T-helper 1 cell treated with Interleukin-12 subunit alpha and Interleukin-12 subunit beta and Interleukin-4 antibody, amounts not matched to agents 30 ng/mL and 1 ng/mL, for 36 hours (primary cell): Measurements from ENCODE around the gene TFAP2D. TPM values are rescaled to one million over a fixed set of nuclear protein-coding genes. Genes with fewer than 3 reads are reported as not detected.

Experiments
- intact Hi-C: fragments of 100-400 bp; cut with micrococcal nuclease; formaldehyde crosslinking; loops from one replicate; pipeline ENCODE4 v1.15.1; 2024
- total RNA-seq: library from RNA; stranded (reverse); gene quantifications from 2 replicates; pipeline ENCODE4 v1.2.3, GENCODE V29; 2022

The TFAP2D gene
- total RNA-seq, 1 donor from 2014 or later: not detected

DNA sequence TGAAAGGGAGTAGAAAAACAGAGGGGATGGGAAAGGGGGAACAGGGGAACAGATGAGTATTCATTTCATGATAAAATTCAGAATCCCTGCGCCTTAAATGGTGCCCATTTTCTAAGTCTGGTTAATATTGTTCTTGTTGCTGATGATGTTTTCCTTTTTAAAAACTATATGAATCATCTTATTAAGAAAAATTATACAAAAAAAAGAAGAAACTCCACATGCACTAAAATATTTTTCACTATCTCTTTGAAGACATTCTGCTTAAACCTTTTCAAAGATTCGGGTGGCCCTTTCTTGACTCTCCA lies 104.3 kb downstream of the TFAP2D start:
- intact Hi-C loops: loop anchor here (10.0 kb wide), 2 partner anchors 1037 to 1447 kb away; no protein-coding TSS in a partner anchor

- intact Hi-C loops: loop anchor here (10.0 kb wide), 2 partner anchors 1037 to 1447 kb away; no protein-coding TSS in a partner anchor
Measured at GRCh38 chr6:50818020-50818419, 104.7 kb downstream of the TFAP2D start.

- intact Hi-C loops: loop anchor here (10.0 kb wide), 2 partner anchors 1036 to 1446 kb away; no protein-coding TSS in a partner anchor
Measured at GRCh38 chr6:50818673-50819072, 105.3 kb downstream of the TFAP2D start, which contains the start of gene TFAP2B. TFAP2B (plus strand) TSS chr6:50818871; CDS start chr6:50818892, 21 bp downstream.

GRCh38 chr6:50819466-50819903 lies 106.2 kb downstream of the TFAP2D start:
- intact Hi-C loops: loop anchor here (10.0 kb wide), 2 partner anchors 1035 to 1445 kb away; no protein-coding TSS in a partner anchor

- intact Hi-C loops: loop anchor here (2.0 to 10.0 kb wide), 4 partner anchors 21 to 1445 kb away; no protein-coding TSS in a partner anchor
Measured at GRCh38 chr6:50819904-50820868, 106.9 kb downstream of the TFAP2D start.

GRCh38 chr6:50820869-50821264 lies 107.5 kb downstream of the TFAP2D start:
- intact Hi-C loops: loop anchor here (2.0 kb wide), 2 partner anchors 20 to 28 kb away; no protein-coding TSS in a partner anchor

DNA sequence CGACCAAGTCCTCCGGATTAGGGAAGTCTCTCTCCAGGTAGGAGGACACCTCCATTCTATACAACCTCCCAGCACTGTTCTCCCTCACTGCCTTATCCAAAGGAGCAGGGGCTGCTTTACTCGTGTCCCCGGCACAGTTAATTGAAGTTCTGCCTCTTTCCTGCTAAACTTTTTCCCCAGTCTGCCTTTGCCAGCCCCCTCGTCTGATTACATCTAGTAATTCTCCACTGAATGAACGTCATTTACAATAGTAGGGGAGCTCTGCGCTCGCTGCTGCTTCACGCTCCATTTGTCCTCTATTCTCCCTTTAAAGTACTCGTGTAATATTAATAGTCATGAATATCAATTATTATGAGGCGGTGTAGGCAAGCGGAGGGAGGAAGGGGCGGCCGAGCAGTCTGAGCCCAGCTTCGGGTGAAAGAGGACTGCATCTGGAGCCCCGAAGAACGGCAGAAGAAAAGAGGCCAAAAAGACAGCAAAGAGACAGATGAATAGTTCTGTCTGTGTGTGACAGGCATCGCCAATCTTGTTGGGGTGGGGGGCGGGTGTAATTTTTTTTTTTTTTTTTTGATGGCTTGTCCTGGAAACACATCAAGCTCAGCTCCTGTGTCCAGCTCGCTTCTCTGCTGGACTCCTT lies 108.2 kb downstream of the TFAP2D start:
- intact Hi-C loops: loop anchor here (2.0 kb wide), 3 partner anchors 19 to 105 kb away; no protein-coding TSS in a partner anchor

DNA sequence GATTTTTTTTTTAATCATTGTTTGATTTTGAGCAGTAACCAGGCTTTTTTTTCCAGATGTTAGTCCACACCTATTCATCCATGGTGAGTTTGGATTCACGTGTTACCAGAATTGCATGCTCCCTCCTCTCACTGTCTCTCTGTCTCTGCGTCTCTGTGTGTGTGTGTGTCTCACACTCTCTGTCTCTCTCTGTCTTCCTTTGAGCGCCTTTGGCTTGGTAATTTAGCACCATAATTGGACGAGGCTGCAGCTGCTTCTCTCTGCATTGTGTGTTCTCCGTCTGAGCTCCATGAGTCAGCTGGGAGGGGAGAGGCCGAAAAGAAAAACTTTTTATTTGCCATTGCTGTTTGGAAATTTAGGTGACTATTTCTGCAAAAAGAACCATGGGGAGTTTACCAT lies 108.8 kb downstream of the TFAP2D start:
- intact Hi-C loops: loop anchor here (2.0 kb wide), 1 partner anchor 105 kb away; no protein-coding TSS in a partner anchor

Other genes starting within 250 kb of the TFAP2D start
- not detected in 2 replicates for gene TFAP2B, start 105.3 kb downstream of the TFAP2D start, total RNA-seq